CD14-positive monocyte (primary cell): ENCODE measurements around the gene COL26A1. TPM values are rescaled to one million over a fixed set of nuclear protein-coding genes. Genes with fewer than 3 reads are reported as not detected.

ENCODE experiments used
- DNase-seq, 3 donors: peaks; one replicate each; pipeline ENCODE4 v3.0.0-alpha.2; 2011 to 2022
- H2AFZ ChIP-seq: 2 replicates; pipeline ENCODE4 v1.6.0; 2012; ENCODE audit warnings: mild to moderate bottlenecking, low read depth, low read length, inconsistent platforms; ENCODE audit not compliant: insufficient read depth, poor library complexity, severe bottlenecking
- H3K27ac ChIP-seq, 2 donors: 1 replicate in 1 of 2; 2 replicates in 1 of 2; pipeline ENCODE4 v1.5.1; 2012 to 2013; ENCODE audit warnings: low read length in 2 of 2, control low read depth in 1 of 2, inconsistent platforms in 1 of 2, low read depth in 1 of 2, mild to moderate bottlenecking in 1 of 2
- H3K27me3 ChIP-seq, 2 donors: one replicate each; pipeline versions ENCODE4 v1.6.0 to v1.6.1; 2011 to 2013; ENCODE audit warnings: low read length in 2 of 2; ENCODE audit not compliant: control insufficient read depth in 2 of 2, insufficient read depth in 2 of 2
- H3K36me3 ChIP-seq, 2 donors: replicated peaks in 1 of 2; 1 replicate in 1 of 2; 2 replicates in 1 of 2; pipeline versions ENCODE4 v1.5.1 to v1.6.1; 2012 to 2013; ENCODE audit warnings: low read length in 2 of 2, control low read depth in 1 of 2, inconsistent platforms in 1 of 2, mild to moderate bottlenecking in 1 of 2; ENCODE audit not compliant: insufficient read depth in 2 of 2, control insufficient read depth in 1 of 2
- H3K4me1 ChIP-seq, 2 donors: 1 replicate in 1 of 2; 2 replicates in 1 of 2; pipeline versions ENCODE4 v1.5.1 to v1.6.1; 2012 to 2013; ENCODE audit warnings: low read length in 2 of 2, control low read depth in 1 of 2, inconsistent platforms in 1 of 2, mild to moderate bottlenecking in 1 of 2, moderate library complexity in 1 of 2; ENCODE audit not compliant: insufficient read depth in 2 of 2, control insufficient read depth in 1 of 2
- H3K4me2 ChIP-seq: replicated peaks from 2 replicates; pipeline ENCODE3; 2012; ENCODE audit warnings: low read length, moderate library complexity, mild to moderate bottlenecking; ENCODE audit not compliant: poor library complexity, severe bottlenecking; ENCODE audit errors: extremely low read depth
- H3K4me3 ChIP-seq, 3 experiments: fragments of 200-600 bp in 1 of 3; sonication (generic) in 1 of 3; replicated peaks in 1 of 3; 1 replicate in 2 of 3; 2 replicates in 1 of 3; pipeline ENCODE4 v1.5.1; 2011 to 2013; ENCODE audit warnings: low read length in 3 of 3, mild to moderate bottlenecking in 3 of 3, control low read depth in 2 of 3, low read depth in 2 of 3, inconsistent platforms in 1 of 3, moderate library complexity in 1 of 3
- H3K79me2 ChIP-seq: 2 replicates; pipeline ENCODE4 v1.6.0; 2012; ENCODE audit warnings: mild to moderate bottlenecking, control low read depth, inconsistent platforms, low read length, moderate library complexity; ENCODE audit not compliant: insufficient read depth
- H3K9ac ChIP-seq: 2 replicates; pipeline ENCODE4 v1.6.0; 2017; ENCODE audit warnings: low read length, mild to moderate bottlenecking; ENCODE audit not compliant: insufficient read depth, poor library complexity, severe bottlenecking
- H3K9me3 ChIP-seq, 2 donors: replicated peaks in 1 of 2; 1 replicate in 1 of 2; 2 replicates in 1 of 2; pipeline versions ENCODE4 v1.5.1 to v1.6.1; 2012 to 2013; ENCODE audit warnings: low read length in 2 of 2, control low read depth in 1 of 2; ENCODE audit not compliant: control insufficient read depth in 1 of 2, insufficient read depth in 1 of 2
- H4K20me1 ChIP-seq: 2 replicates; pipeline ENCODE4 v1.6.0; 2012; ENCODE audit warnings: mild to moderate bottlenecking, low read length, control low read depth, moderate library complexity; ENCODE audit not compliant: insufficient read depth
- H3K27ac Mint-ChIP-seq, 7 donors: one replicate each; pipeline ENCODE4 v1.8.0; 2020; ENCODE audit warnings: mild to moderate bottlenecking in 7 of 7, mixed read lengths in 7 of 7, moderate library complexity in 6 of 7, inconsistent platforms in 2 of 7
- H3K27me3 Mint-ChIP-seq, 3 donors: one replicate each; pipeline ENCODE4 v1.8.0; 2021 to 2022; ENCODE audit warnings: low read depth in 3 of 3, mild to moderate bottlenecking in 3 of 3, mixed read lengths in 3 of 3, moderate library complexity in 3 of 3, inconsistent platforms in 1 of 3
- H3K36me3 Mint-ChIP-seq, 2 donors: one replicate each; pipeline ENCODE4 v1.8.0; 2020; ENCODE audit warnings: mixed read lengths in 2 of 2, inconsistent platforms in 1 of 2, mild to moderate bottlenecking in 1 of 2
- H3K4me1 Mint-ChIP-seq: one replicate; pipeline ENCODE4 v1.8.0; 2020; ENCODE audit warnings: mild to moderate bottlenecking, mixed read lengths
- H3K4me3 Mint-ChIP-seq, 2 donors: one replicate each; pipeline ENCODE4 v1.8.0; 2020; ENCODE audit warnings: mild to moderate bottlenecking in 2 of 2, mixed read lengths in 2 of 2, moderate library complexity in 1 of 2
- H3K9me3 Mint-ChIP-seq, 7 donors: one replicate each; pipeline ENCODE4 v1.8.0; 2020 to 2022; ENCODE audit warnings: mixed read lengths in 7 of 7, mild to moderate bottlenecking in 6 of 7, moderate library complexity in 6 of 7, inconsistent platforms in 2 of 7
- CTCF ChIP-seq: fragments of 200-600 bp; IDR thresholded peaks from one replicate; pipeline ENCODE4 v1.8.0; 2022; ENCODE audit warnings: antibody characterized with exemption, mild to moderate bottlenecking
- WGBS: methylation state at CpG from one replicate; pipeline ENCODE4 v1.1.5; 2013; ENCODE audit warnings: missing lambda C conversion rate; ENCODE audit not compliant: insufficient coverage; 5-methylcytosine and 5-hydroxymethylcytosine counted together
- intact Hi-C, 2 donors: fragments of 100-400 bp; cut with micrococcal nuclease; formaldehyde crosslinking; loops; one replicate each; pipeline versions ENCODE4 v1.15.0 to v1.15.1; 2023
- polyA plus RNA-seq, 3 donors: library from polyadenylated mRNA; depleted of rRNA in 1 of 3; unstranded in 2 of 3; stranded (reverse) in 1 of 3; fragments of 300-500 nt in 2 of 3; fragments of >200 nt in 1 of 3; fragmentation: Illumina TruSeq in 2 of 3; gene quantifications; 1 replicate in 2 of 3; 2 replicates in 1 of 3; pipeline ENCODE4 v1.2.3, GENCODE V29; 2012 to 2021

Gene COL26A1
- polyA plus RNA-seq, 3 donors: not detected

- no peaks in the 10 kb centered on the region for H3K4me1 Mint-ChIP-seq
- 0% methylated on average over 1 of the region's 5 CpGs for WGBS
- Histone ChIP-seq H3K36me3 (no peaks in the 10 kb centered on the region), H3K4me1 (no peaks in the 10 kb centered on the region), H3K4me2 (no peak overlapping the region), H4K20me1 (no peaks in the 10 kb centered on the region), H3K9me3 (no peaks in the 10 kb centered on the region), H3K27me3 (no peaks in the 10 kb centered on the region), H3K27ac (no peak overlapping the region), H2AFZ (no peak overlapping the region), H3K9ac (no peak overlapping the region), H3K79me2 (no peaks in the 10 kb centered on the region), H3K4me3 (no peak overlapping the region)
- H3K27ac Mint-ChIP-seq: no peak overlapping the region
- intact Hi-C loops: no loop called here
- no peaks in the 10 kb centered on the region for H3K36me3 Mint-ChIP-seq
- peaks cover 6 to 10% (median 10%) of the 10 kb centered on the region in 3 donors for H3K27me3 Mint-ChIP-seq
- H3K4me3 Mint-ChIP-seq: no peak overlapping the region
- no peak for DNase-seq
- no peaks in the 10 kb centered on the region for H3K9me3 Mint-ChIP-seq
- TF ChIP-seq CTCF: no peak
Observed at GRCh38 chr7:101418694-101419093, 56.0 kb downstream of the COL26A1 start.

GRCh38 chr7:101419831-101420230 is 57.2 kb downstream of the COL26A1 start:
- peaks cover 4 to 10% (median 9%) of the 10 kb centered on the region in 3 donors for H3K27me3 Mint-ChIP-seq
- no peaks in the 10 kb centered on the region for H3K9me3 Mint-ChIP-seq
- H3K27ac Mint-ChIP-seq: no peak overlapping the region

More at GRCh38 chr7:101419831-101420230, 57.2 kb downstream of the COL26A1 start:
- Mint-ChIP-seq H3K4me3 (no peak overlapping the region), H3K36me3 (no peaks in the 10 kb centered on the region), H3K4me1 (no peaks in the 10 kb centered on the region)
- Histone ChIP-seq H2AFZ (no peak overlapping the region), H3K4me1 (no peaks in the 10 kb centered on the region), H3K9me3 (no peaks in the 10 kb centered on the region), H3K4me2 (no peak overlapping the region), H3K27ac (no peak overlapping the region), H4K20me1 (no peaks in the 10 kb centered on the region), H3K79me2 (no peaks in the 10 kb centered on the region), H3K27me3 (no peaks in the 10 kb centered on the region), H3K9ac (no peak overlapping the region), H3K4me3 (no peak overlapping the region), H3K36me3 (no peaks in the 10 kb centered on the region)
- intact Hi-C loops: no loop called here
- DNase-seq: no peak
- WGBS: 96% methylated on average over 14 of the region's 16 CpGs
- no peak for TF ChIP-seq CTCF
